ENCODE data around the gene GLB1L2.
"Not testable (repeated sequence)": the region's sequence is repeated elsewhere in the genome, so short reads cannot be mapped to it uniquely, and the experiment has no call there.

The GLB1L2 gene

DNA sequence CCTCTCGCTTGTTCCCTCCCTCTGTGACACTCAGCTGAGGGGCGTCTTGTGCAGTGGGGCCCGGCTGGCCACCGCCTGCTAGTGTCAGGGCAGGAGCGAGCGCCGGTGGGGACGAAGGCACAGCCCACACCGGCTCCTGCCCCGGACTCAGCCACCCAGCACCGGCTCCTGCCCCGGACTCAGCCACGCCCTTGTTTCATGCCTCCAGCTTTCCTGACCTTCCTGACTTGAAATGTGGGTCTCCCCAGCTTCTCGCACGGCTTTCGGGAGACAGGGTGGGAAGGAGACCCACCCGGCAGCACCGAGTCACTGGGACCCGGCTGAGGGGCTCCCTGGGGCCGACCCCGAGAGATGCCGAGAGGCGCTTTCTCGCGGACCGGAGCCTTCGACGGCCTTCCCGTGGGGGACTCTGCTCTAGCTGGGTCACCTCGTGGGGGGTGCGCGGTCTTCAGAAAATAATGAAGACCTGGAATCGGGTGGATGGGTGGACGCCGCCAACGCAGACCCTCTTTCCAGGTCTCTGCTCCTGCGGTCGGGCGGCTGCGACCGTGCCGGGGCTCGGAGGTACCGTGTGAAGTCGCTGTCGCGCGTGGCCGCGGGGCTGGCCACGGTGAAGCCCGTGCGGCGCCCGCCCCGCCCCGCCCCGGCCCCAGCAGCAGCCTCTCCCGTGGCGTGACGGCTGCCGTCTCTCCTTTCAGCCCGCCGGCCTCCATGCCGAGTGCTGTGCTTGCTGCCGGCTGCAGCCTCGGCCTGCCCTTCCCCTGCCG lies 10.2 kb downstream of the GLB1L2 start:
- TF ChIP-seq, protein P1, sequence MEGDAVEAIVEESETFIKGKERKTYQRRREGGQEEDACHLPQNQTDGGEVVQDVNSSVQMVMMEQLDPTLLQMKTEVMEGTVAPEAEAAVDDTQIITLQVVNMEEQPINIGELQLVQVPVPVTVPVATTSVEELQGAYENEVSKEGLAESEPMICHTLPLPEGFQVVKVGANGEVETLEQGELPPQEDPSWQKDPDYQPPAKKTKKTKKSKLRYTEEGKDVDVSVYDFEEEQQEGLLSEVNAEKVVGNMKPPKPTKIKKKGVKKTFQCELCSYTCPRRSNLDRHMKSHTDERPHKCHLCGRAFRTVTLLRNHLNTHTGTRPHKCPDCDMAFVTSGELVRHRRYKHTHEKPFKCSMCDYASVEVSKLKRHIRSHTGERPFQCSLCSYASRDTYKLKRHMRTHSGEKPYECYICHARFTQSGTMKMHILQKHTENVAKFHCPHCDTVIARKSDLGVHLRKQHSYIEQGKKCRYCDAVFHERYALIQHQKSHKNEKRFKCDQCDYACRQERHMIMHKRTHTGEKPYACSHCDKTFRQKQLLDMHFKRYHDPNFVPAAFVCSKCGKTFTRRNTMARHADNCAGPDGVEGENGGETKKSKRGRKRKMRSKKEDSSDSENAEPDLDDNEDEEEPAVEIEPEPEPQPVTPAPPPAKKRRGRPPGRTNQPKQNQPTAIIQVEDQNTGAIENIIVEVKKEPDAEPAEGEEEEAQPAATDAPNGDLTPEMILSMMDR (IDR thresholded peaks at IDR 0.05; ENCODE audit: low read depth, low read length), result no peak

DNA sequence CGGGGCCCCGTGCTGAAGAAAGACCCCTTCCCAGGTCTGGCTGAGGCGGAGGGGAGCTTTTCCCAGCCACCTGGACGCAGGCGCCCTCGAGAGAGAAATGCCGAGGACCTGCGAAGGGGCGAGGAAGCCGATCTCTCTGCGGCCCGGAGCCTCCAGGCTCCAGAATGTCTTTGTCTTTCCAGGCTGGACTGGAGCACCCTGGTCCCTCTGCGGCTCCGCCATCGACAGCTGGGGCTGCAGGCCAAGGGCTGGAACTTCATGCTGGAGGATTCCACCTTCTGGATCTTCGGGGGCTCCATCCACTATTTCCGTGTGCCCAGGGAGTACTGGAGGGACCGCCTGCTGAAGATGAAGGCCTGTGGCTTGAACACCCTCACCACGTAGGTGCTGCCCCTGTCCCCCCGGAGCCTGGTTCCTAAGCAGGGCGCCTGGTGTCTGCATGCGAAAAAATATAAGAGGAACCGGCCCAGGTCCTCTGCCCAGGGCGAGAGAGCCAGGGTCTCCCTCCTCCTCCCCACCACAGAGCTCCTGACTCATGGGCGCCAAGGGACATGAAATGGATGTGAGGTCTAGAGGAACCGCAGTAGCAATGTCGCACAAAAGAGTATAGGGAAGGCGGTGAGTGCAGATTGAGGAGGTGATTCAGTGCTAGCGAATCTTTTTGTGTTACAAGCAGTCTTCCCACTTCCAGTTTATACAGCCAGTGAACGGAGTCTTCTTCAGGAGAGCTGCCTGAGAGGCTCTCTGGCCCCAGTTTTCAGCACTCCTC lies 11.0 kb downstream of the GLB1L2 start:
- H3K4me3 ChIP-seq (replicated peaks in 1 of 2; ENCODE audit: low read depth in 2 of 2, low read length in 2 of 2), result no peak overlapping the region
- no peak for DNase-seq (ENCODE audit: low read depth in 2 of 2)
- TF ChIP-seq, protein P1 (IDR thresholded peaks at IDR 0.05; ENCODE audit: low read depth, low read length), result no peak

More for the DNA sequence above, 10.2 kb downstream of the GLB1L2 start:
- no peak for DNase-seq (ENCODE audit: low read depth in 2 of 2)
- no peak overlapping the region for H3K4me3 ChIP-seq (replicated peaks in 1 of 2; ENCODE audit: low read depth in 2 of 2, low read length in 2 of 2)

DNA sequence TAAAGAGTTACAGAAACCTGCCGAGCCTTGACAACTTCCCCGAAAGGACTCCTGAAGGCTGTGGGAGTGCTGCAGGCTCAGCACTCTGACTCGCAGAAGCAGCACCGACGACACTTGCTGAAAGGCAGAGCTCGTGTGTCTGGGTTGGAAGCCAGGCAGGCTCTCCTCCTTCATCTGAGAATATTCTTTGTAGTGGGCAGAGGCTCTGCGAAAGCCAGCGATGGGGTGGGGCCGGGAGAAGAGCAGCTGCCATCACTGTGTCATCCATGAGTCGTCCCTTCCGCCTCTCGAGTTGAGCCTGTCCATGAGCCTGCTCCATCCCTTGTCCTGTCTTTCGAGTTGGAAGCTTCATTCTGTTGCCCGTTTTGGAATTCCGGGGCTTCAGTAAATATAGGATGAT lies 11.9 kb downstream of the GLB1L2 start:
- no peak overlapping the region for H3K4me3 ChIP-seq (replicated peaks in 1 of 2; ENCODE audit: low read depth in 2 of 2, low read length in 2 of 2)
- DNase-seq (ENCODE audit: low read depth in 2 of 2), result no peak
- TF ChIP-seq, protein P1 (IDR thresholded peaks at IDR 0.05; ENCODE audit: low read depth, low read length), result no peak

DNA sequence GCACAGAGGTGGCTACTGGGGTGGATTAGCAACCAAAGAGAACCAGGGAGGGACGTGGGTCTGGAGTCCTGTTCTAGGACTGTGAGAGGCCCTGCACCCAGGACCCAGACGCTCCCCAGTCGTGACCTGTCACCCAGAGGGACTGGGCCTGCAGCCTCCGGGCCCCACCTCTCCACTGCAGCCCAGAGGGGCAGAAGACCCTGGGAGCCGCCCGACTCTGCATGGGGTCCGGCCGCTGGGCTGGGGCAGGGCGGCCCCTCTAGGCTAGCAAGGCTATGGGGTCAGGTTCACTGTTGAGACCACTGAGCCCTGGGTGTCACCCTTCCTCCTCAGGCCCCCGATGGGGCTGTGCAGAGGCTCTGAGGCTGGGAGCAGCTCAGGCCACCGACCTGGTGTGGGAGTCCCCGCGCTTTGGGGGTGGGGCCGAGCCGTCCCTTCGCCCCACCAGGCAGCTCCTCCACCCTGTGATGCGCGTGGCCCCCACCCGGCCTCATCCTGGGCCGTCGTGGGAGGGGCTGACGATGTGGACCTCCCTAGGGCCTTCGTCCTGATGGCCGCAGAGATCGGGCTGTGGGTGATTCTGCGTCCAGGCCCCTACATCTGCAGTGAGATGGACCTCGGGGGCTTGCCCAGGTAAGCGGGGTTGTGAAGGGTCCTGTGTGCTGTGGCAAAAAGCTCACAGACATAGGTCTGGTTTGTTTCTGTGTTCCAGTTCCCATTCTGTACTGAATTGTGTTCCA lies 12.9 kb downstream of the GLB1L2 start:
- H3K4me3 ChIP-seq (replicated peaks in 1 of 2; ENCODE audit: low read depth in 2 of 2, low read length in 2 of 2); DNase-seq (ENCODE audit: low read depth in 2 of 2): not testable (repeated sequence)

DNA sequence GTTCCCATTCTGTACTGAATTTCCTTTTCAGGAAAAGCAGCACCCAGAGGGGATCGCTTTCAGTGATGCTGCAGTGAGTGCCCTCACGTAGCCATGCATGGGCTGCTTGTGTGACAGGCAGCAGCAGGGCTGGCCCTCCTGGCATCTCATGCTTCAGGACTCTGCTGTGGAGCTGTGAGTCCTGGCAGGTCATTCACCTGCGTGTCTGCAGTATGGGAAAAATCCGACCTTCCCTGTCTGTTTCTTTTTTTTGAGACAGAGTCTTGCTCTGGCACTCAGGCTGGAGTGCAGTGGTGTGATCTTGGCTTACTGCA lies 13.4 kb downstream of the GLB1L2 start:
- no peak overlapping the region for H3K4me3 ChIP-seq (replicated peaks in 1 of 2; ENCODE audit: low read depth in 2 of 2, low read length in 2 of 2)
- TF ChIP-seq, protein P1 (IDR thresholded peaks at IDR 0.05; ENCODE audit: low read depth, low read length), result no peak
- no peak for DNase-seq (ENCODE audit: low read depth in 2 of 2)

DNA sequence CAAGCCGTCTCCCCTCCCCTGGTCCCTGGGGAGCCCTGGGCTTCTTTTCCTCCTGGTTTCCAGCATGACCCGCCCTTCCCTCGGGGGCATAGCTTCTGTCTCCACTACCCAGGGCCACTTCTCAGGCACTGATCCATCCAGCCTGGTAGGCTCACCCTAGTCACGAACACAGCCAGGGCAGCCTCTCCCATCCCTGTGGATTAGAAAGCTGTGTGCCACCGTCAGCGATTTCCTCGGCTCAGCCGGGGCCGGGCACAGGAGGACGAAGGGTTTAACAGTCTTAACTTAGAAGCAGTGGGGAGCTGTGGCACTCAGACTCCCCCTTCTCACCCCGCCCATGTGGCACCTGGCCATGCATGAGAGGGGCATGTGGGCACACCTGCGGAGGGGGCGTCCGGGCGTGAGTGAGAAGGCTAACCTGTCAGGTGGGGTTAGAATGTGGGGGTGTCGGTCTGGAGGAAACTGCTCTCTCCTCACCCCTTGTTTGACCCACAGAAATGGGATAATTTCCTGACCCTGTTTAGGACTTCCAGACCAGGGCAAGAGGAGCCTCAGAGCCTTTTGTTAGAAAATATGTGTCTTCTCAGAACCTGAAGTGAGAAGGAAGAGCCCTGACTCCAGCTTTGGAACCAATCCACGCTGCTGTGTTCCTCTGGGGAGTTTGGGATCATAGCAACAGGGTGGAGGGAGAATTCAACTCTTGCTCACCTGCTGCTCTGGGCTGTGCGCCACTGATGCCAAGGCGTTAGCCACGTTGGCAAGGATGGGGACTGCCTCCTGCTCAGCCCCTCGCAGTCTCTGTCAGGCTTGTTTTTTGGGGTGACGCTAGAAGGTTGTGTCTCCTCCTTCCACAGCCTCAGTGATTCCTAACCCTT lies 14.6 kb downstream of the GLB1L2 start:
- no peak overlapping the region for H3K4me3 ChIP-seq (replicated peaks in 1 of 2; ENCODE audit: low read depth in 2 of 2, low read length in 2 of 2)
- TF ChIP-seq, protein P1 (IDR thresholded peaks at IDR 0.05; ENCODE audit: low read depth, low read length), result no peak
- DNase-seq (ENCODE audit: low read depth in 2 of 2), result no peak

All from cardiac fibroblast (primary cell).